GM12878 (cell line): ENCODE measurements around the gene FBXO33. TPM values are rescaled to one million over a fixed set of nuclear protein-coding genes. Genes with fewer than 3 reads are reported as not detected.

Source experiments
- ASH2L ChIP-seq: fragments of 300-600, 200-600 bp; sonication (generic); IDR thresholded peaks from 2 replicates; pipeline ENCODE4 v1.6.1; 2017; ENCODE audit warnings: low read depth, mild to moderate bottlenecking, borderline replicate concordance
- CEBPB ChIP-seq, 2 experiments: fragments of 150-350 bp in 1 of 2; IDR thresholded peaks; 2 replicates each; pipeline ENCODE4 v1.6.1; 2012 to 2014; ENCODE audit warnings: low read depth in 2 of 2, low read length in 2 of 2, borderline replicate concordance in 1 of 2, inconsistent platforms in 1 of 2
- HDAC2 ChIP-seq: fragments of 200-600 bp; sonication (generic); IDR thresholded peaks from 2 replicates; pipeline ENCODE4 v1.6.1; 2017
- MEF2A ChIP-seq: IDR thresholded peaks from 2 replicates; pipeline ENCODE4 v1.6.1; 2011; ENCODE audit warnings: low read depth, mild to moderate bottlenecking, low read length, moderate library complexity; ENCODE audit not compliant: insufficient read depth
- NFIC ChIP-seq: IDR thresholded peaks from 2 replicates; pipeline ENCODE4 v1.6.1; 2012; ENCODE audit warnings: low read depth, mild to moderate bottlenecking, inconsistent platforms, low read length, moderate library complexity
- NR2C1 ChIP-seq: fragments of 450-650 bp; IDR thresholded peaks from 2 replicates; pipeline ENCODE4 v1.6.1; 2017; ENCODE audit warnings: antibody characterized with exemption, mild to moderate bottlenecking, moderate library complexity
- PAX5 ChIP-seq: IDR thresholded peaks from 2 replicates; pipeline ENCODE4 v1.6.1; 2011; ENCODE audit warnings: low read depth, low read length, borderline replicate concordance
- POLR2A ChIP-seq: IDR thresholded peaks from 2 replicates; pipeline ENCODE4 v1.6.1; 2011; ENCODE audit warnings: low read depth, mild to moderate bottlenecking, low read length
- SMARCA5 ChIP-seq: fragments of 450-650 bp; IDR thresholded peaks from 2 replicates; pipeline ENCODE4 v1.6.1; 2017; ENCODE audit warnings: mild to moderate bottlenecking
- TCF12 ChIP-seq: IDR thresholded peaks from 2 replicates; pipeline ENCODE4 v1.6.1; 2011; ENCODE audit warnings: low read depth, mild to moderate bottlenecking, low read length
- TCF7 ChIP-seq: IDR thresholded peaks from 2 replicates; pipeline ENCODE4 v1.6.1; 2014; ENCODE audit warnings: antibody characterized with exemption, borderline replicate concordance
- polyA plus RNA-seq, 11 experiments: library from polyadenylated mRNA; depleted of rRNA in 4 of 11; unstranded in 6 of 11; stranded (reverse) in 5 of 11; fragments of >200 nt; fragmentation: Nextera tagmentation in 4 of 11; fragmentation: Illumina TruSeq in 1 of 11; extraction: Ambion mirVana in 4 of 11; extraction: Trizol in 1 of 11; gene quantifications; 1 replicate in 1 of 11; 2 replicates in 10 of 11; pipeline versions ENCODE4 v1.2.1 to v1.2.3, GENCODE V29; 2011 to 2016; ENCODE audit warnings: inconsistent platforms in 2 of 11, missing spikeins in 2 of 11, low read depth in 1 of 11
- total RNA-seq, 4 experiments: library from RNA; depleted of rRNA in 3 of 4; stranded (reverse); fragments of >200 nt in 3 of 4; fragmentation: Illumina TruSeq in 1 of 4; extraction: Trizol in 1 of 4; gene quantifications; 2 replicates each; pipeline versions ENCODE4 v1.2.1 to v1.2.3, GENCODE V29; 2013 to 2021
- TF ChIP-seq, protein P1 (sequence below): fragments of 150-350 bp; IDR thresholded peaks from 2 replicates; pipeline ENCODE4 v1.6.1; 2014; ENCODE audit warnings: mild to moderate bottlenecking, low read depth, low read length
- TF ChIP-seq, protein P2 (sequence below): fragments of 450-650 bp; formaldehyde crosslinking; IDR thresholded peaks from 2 replicates; pipeline ENCODE4 v1.4.0; 2020; ENCODE audit warnings: mild to moderate bottlenecking, moderate library complexity

The FBXO33 gene
- total and polyA plus RNA-seq, 10 of the 15 experiments (the other 5 are each of a cell fraction or from before 2014, with no cell fraction given): 4.7 to 56.9 (median 19.6) TPM

DNA sequence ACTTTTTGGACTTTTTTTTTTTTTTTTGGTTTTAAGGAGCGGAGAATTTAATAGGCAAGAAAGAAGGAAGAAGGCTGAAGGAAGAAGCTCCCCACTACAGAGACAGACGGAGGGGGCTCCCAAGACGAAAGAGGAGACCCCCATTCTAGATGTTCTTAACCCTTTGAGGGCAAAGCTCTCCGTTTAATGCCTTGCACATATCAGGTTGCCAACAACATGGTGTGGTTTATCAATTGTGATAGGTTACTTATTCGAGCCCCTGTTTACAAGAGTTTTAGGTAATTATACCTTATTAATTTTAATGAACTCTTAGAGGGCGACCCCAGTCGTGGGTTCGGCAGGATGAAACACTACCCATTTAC is 1.2 kb upstream of the FBXO33 start (continued):
- TF ChIP-seq NR2C1 (no peak), ASH2L (no peak), TCF12 (no peak), NFIC (no peak), POLR2A (no peak), CEBPB (IDR thresholded peaks at IDR 0.05; ENCODE audit: borderline replicate concordance in 1 of 2, low read depth in 2 of 2, low read length in 2 of 2) (no peak), PAX5 (no peak), HDAC2 (no peak), SMARCA5 (no peak), TCF7 (no peak), MEF2A (no peak)
- TF ChIP-seq, protein P1, sequence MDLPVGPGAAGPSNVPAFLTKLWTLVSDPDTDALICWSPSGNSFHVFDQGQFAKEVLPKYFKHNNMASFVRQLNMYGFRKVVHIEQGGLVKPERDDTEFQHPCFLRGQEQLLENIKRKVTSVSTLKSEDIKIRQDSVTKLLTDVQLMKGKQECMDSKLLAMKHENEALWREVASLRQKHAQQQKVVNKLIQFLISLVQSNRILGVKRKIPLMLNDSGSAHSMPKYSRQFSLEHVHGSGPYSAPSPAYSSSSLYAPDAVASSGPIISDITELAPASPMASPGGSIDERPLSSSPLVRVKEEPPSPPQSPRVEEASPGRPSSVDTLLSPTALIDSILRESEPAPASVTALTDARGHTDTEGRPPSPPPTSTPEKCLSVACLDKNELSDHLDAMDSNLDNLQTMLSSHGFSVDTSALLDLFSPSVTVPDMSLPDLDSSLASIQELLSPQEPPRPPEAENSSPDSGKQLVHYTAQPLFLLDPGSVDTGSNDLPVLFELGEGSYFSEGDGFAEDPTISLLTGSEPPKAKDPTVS: no peak
- TF ChIP-seq, protein P2, sequence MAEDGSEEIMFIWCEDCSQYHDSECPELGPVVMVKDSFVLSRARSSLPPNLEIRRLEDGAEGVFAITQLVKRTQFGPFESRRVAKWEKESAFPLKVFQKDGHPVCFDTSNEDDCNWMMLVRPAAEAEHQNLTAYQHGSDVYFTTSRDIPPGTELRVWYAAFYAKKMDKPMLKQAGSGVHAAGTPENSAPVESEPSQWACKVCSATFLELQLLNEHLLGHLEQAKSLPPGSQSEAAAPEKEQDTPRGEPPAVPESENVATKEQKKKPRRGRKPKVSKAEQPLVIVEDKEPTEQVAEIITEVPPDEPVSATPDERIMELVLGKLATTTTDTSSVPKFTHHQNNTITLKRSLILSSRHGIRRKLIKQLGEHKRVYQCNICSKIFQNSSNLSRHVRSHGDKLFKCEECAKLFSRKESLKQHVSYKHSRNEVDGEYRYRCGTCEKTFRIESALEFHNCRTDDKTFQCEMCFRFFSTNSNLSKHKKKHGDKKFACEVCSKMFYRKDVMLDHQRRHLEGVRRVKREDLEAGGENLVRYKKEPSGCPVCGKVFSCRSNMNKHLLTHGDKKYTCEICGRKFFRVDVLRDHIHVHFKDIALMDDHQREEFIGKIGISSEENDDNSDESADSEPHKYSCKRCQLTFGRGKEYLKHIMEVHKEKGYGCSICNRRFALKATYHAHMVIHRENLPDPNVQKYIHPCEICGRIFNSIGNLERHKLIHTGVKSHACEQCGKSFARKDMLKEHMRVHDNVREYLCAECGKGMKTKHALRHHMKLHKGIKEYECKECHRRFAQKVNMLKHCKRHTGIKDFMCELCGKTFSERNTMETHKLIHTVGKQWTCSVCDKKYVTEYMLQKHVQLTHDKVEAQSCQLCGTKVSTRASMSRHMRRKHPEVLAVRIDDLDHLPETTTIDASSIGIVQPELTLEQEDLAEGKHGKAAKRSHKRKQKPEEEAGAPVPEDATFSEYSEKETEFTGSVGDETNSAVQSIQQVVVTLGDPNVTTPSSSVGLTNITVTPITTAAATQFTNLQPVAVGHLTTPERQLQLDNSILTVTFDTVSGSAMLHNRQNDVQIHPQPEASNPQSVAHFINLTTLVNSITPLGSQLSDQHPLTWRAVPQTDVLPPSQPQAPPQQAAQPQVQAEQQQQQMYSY (CRISPR knock-in tag): no peak
